Psoas muscle (tissue), 8 donors: ENCODE results near the gene TCEANC. TPM values are rescaled to one million over a fixed set of nuclear protein-coding genes. Genes with fewer than 3 reads are reported as not detected.

Experiments used
- ATAC-seq, 4 donors: fragments of 200-7000 bp; cut with Tn5 transposase; one replicate each; pipeline ENCODE4 v1.9.1; 2020; ENCODE audit warnings: moderate library complexity in 3 of 4, mild to moderate bottlenecking in 2 of 4
- DNase-seq, 2 donors: peaks; one replicate each; pipeline ENCODE4 v3.0.0-alpha.2; 2020
- H3K27ac ChIP-seq: fragments of 200-600 bp; one replicate; pipeline ENCODE4 v1.8.0; 2022
- H3K27me3 ChIP-seq, 3 donors: fragments of 200-600 bp in 1 of 3; one replicate each; pipeline versions ENCODE4 v1.6.1 to v1.8.0; 2013 to 2022; ENCODE audit warnings: low read length in 2 of 3, mild to moderate bottlenecking in 2 of 3, moderate library complexity in 1 of 3; ENCODE audit not compliant: insufficient read depth in 3 of 3
- H3K36me3 ChIP-seq, 2 donors: fragments of 200-600 bp in 1 of 2; one replicate each; pipeline versions ENCODE4 v1.6.1 to v1.8.0; 2013 to 2022; ENCODE audit warnings: low read depth in 1 of 2, mild to moderate bottlenecking in 1 of 2, moderate library complexity in 1 of 2; ENCODE audit not compliant: insufficient read depth in 1 of 2
- H3K4me1 ChIP-seq: fragments of 200-600 bp; one replicate; pipeline ENCODE4 v1.8.0; 2022
- H3K4me3 ChIP-seq: fragments of 200-600 bp; one replicate; pipeline ENCODE4 v1.8.0; 2022; ENCODE audit warnings: mild to moderate bottlenecking
- H3K9me3 ChIP-seq: fragments of 200-600 bp; one replicate; pipeline ENCODE4 v1.8.0; 2022
- CTCF ChIP-seq: fragments of 200-600 bp; IDR thresholded peaks from one replicate; pipeline ENCODE4 v1.8.0; 2022; ENCODE audit warnings: antibody characterized with exemption
- WGBS, 3 donors: extraction: QIAGEN DNeasy Blood & Tissue Kit; methylation state at CpG; one replicate each; pipeline versions ENCODE4 v1.1.6 to v1.1.7; 2013; 5-methylcytosine and 5-hydroxymethylcytosine counted together
- intact Hi-C, 2 donors: fragments of 100-400 bp; cut with DNase I; formaldehyde crosslinking; loops; one replicate each; pipeline versions ENCODE4 v1.11.0 to v1.14.2; 2022
- polyA plus RNA-seq, 3 donors: library from polyadenylated mRNA; stranded (reverse); fragments of 200-250 nt; gene quantifications; one replicate each; pipeline ENCODE4 v1.2.3, GENCODE V29; 2013
- total RNA-seq, 4 donors: library from RNA; stranded (reverse); fragmentation: NEBNext Ultra II Directional in 2 of 4; extraction: Animal tissue kit (Norgen Biotek cat#: 25700) in 2 of 4; gene quantifications; one replicate each; pipeline versions ENCODE4 v1.2.1 to v1.2.4, GENCODE V29; 2021 to 2023
- donor health status: healthy with polysubstance abuse.
- donor health status: DM: no; HTN: no; CAD: no; lungs with moderate emphysema.
- donor health status: Bipolar disorder and iron deficiency.
- donor health status: healthy.
- donor health status: DM: yes; HTN: yes; CAD: no.
- donor health status: DM: no; HTN: no; CAD: no.
- donor health status: DM: no; HTN: no; CAD: no.
- donor health status: DM: yes; HTN: yes; CAD: no.

The TCEANC gene
- total and polyA plus RNA-seq, 7 donors, result 0.95 to 5.2 (median 3.5) TPM

GRCh38 chrX:13703589-13703988, 50.6 kb downstream of the TCEANC start:
- no peak for TF ChIP-seq CTCF
- ATAC-seq, result peak in 3 of 4 donors; percentile 18 to 61 (median 44)
- H3K9me3 ChIP-seq, result no peaks in the 10 kb centered on the region
- H3K27ac ChIP-seq, result peak overlapping the region; percentile 3
- peaks cover 11% of the 10 kb centered on the region for H3K4me1 ChIP-seq
- peaks cover 0 to 5% (median 0%) of the 10 kb centered on the region in 3 donors for H3K27me3 ChIP-seq
- WGBS, 3 donors, result 21 to 43% (median 34%) methylated on average over 3 of the region's 3 CpGs
- peaks cover 0 to 12% of the 10 kb centered on the region in 2 donors for H3K36me3 ChIP-seq
- DNase-seq, result no peak
- H3K4me3 ChIP-seq, result no peak overlapping the region
- intact Hi-C loops, result no loop called here

DNA sequence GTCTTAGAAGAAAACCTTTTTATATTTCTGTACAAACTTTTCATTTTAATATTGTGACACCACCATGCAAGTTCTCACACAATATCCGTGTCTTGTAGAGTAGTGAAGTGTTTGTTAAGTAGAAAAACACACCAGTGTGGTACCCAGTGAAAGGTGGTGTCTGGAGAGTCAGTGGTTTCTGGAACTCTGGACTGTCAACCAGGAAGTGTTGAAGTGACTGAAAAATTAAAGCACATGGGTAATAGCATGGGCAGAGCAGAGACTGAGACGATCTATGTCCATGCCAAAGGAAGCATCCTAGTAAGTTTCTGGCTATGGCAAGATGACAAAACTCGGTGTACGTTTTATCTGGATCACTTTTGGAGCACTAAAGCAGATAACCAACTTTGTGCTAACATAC, 58.2 kb downstream of the TCEANC start:
- TF ChIP-seq CTCF, result no peak
- H3K27me3 ChIP-seq, result peaks cover 0 to 2% (median 0%) of the 10 kb centered on the region in 3 donors
- ATAC-seq, result no peak
- no peak for DNase-seq
- no peaks in the 10 kb centered on the region for H3K4me1 ChIP-seq
- peaks cover 0 to 38% of the 10 kb centered on the region in 2 donors for H3K36me3 ChIP-seq
- intact Hi-C loops, result no loop called here
- H3K9me3 ChIP-seq, result no peaks in the 10 kb centered on the region
- no peak overlapping the region for H3K4me3 ChIP-seq
- WGBS, 3 donors, result 69 to 81% (median 73%) methylated on average over 4 of the region's 4 CpGs
- H3K27ac ChIP-seq, result no peak overlapping the region

Other genes with a start within 250 kb of the TCEANC start
- under 1 TPM in 1 of 4 donors, not detected in 3; 0.17 TPM for gene EGFL6, start 83.5 kb upstream of the TCEANC start, total RNA-seq
- not detected for gene EGFL6, start 83.5 kb upstream of the TCEANC start, polyA plus RNA-seq
- gene RAB9A, start 36.0 kb downstream of the TCEANC start, total RNA-seq, result 10 to 100 TPM; 13.2 to 15.3 (median 14.2) TPM
- 10 to 100 TPM; 13.0 to 25.4 (median 22.8) TPM for gene RAB9A, start 36.0 kb downstream of the TCEANC start, polyA plus RNA-seq
- gene TRAPPC2, start 81.5 kb downstream of the TCEANC start, total RNA-seq, result 1 to 10 TPM; 3.4 to 6.3 (median 5.0) TPM
- 1 to 10 TPM; 2.1 to 4.7 (median 3.9) TPM for gene TRAPPC2, start 81.5 kb downstream of the TCEANC start, polyA plus RNA-seq
- 1 to 10 TPM; 7.2 to 8.2 (median 7.8) TPM for gene OFD1, start 81.6 kb downstream of the TCEANC start, total RNA-seq
- 1 to 10 TPM; 3.3 to 9.5 (median 8.4) TPM for gene OFD1, start 81.6 kb downstream of the TCEANC start, polyA plus RNA-seq
- gene GPM6B, start 164.0 kb downstream of the TCEANC start, total RNA-seq, result 1 to 10 TPM; 1.6 to 3.9 (median 3.0) TPM
- gene GPM6B, start 164.0 kb downstream of the TCEANC start, polyA plus RNA-seq, result 1 to 10 TPM; 1.1 to 3.0 (median 2.4) TPM